ENCODE measurements around the gene LEMD1. TPM values are rescaled to one million over a fixed set of nuclear protein-coding genes. Genes with fewer than 3 reads are reported as not detected.

LEMD1 gene
- total and polyA plus RNA-seq, 8 donors = 0.95 to 3.7 (median 1.7) TPM; not detected in 5

DNA sequence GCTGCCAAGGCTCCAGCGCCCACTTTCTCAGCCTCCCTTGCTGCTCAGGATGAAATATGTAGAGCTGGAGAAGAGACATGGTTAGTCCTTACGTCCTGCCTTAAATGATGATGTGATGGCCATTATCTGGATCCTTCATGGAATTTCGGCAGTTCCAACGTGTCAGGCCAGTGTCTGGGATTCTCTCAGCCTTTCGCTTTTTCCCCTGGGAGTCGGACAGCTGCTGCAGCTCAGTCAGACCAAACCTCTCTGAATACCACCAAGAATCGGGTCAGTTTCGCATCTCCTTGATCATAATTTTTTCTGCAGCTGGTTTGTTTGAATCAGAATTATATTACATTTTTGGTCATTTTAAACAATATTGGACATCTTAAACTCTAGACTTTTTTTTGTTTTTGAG, 42.8 kb downstream of the LEMD1 start:
- WGBS, 5 donors = 76 to 86% (median 84%) methylated on average over 8 of the region's 8 CpGs
- Histone ChIP-seq H3K27me3 (peaks cover 0 to 49% (median 0%) of the 10 kb centered on the region in 3 donors), H3K36me3 (no peaks in the 10 kb centered on the region), H3K27ac (no peak overlapping the region), H3K4me3 (no peak overlapping the region), H3K4me1 (peaks cover 9 to 20% (median 15%) of the 10 kb centered on the region in 4 donors), H3K9me3 (no peaks in the 10 kb centered on the region)
- intact Hi-C loops (cut with DNase I; ENCODE audit: low total_unique reads) = no loop called here
- DNase-seq = no peak
- TF ChIP-seq, protein P1, sequence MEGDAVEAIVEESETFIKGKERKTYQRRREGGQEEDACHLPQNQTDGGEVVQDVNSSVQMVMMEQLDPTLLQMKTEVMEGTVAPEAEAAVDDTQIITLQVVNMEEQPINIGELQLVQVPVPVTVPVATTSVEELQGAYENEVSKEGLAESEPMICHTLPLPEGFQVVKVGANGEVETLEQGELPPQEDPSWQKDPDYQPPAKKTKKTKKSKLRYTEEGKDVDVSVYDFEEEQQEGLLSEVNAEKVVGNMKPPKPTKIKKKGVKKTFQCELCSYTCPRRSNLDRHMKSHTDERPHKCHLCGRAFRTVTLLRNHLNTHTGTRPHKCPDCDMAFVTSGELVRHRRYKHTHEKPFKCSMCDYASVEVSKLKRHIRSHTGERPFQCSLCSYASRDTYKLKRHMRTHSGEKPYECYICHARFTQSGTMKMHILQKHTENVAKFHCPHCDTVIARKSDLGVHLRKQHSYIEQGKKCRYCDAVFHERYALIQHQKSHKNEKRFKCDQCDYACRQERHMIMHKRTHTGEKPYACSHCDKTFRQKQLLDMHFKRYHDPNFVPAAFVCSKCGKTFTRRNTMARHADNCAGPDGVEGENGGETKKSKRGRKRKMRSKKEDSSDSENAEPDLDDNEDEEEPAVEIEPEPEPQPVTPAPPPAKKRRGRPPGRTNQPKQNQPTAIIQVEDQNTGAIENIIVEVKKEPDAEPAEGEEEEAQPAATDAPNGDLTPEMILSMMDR (IDR thresholded peaks at IDR 0.05) = no peak
- TF ChIP-seq POLR2A (IDR thresholded peaks at IDR 0.05) (no peak), POLR2AphosphoS5 (IDR thresholded peaks at IDR 0.05) (no peak), EP300 (IDR thresholded peaks at IDR 0.05) (no peak)

DNA sequence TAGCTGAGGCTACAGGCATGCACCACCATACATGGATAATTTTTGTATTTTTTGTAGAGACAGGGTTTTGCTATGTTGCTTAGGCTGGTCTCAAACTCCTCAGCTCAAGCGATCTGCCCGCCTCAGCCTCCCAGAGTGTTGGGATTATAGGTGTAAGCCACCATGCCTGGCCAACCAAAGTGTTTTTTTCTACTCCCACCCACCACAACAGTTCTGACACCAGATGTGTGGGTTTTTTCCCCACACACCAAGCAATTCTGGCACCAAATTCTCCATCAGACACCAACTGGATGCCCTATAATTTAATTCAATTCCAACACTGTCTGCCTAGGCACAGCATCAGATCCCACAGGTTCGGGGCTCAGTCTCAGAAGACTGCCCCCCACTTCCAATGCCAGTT, 44.5 kb downstream of the LEMD1 start:
- no peaks in the 10 kb centered on the region for H3K36me3 ChIP-seq
- TF ChIP-seq, protein P1 (IDR thresholded peaks at IDR 0.05) = no peak
- TF ChIP-seq POLR2A (IDR thresholded peaks at IDR 0.05) (no peak), POLR2AphosphoS5 (IDR thresholded peaks at IDR 0.05) (no peak), EP300 (IDR thresholded peaks at IDR 0.05) (no peak)
- no peak overlapping the region for H3K4me3 ChIP-seq
- no peaks in the 10 kb centered on the region for H3K9me3 ChIP-seq
- H3K27ac ChIP-seq = no peak overlapping the region
- H3K4me1 ChIP-seq = peaks cover 19 to 33% (median 28%) of the 10 kb centered on the region in 4 donors
- H3K27me3 ChIP-seq = peaks cover 0 to 60% (median 0%) of the 10 kb centered on the region in 3 donors
- intact Hi-C loops (cut with DNase I; ENCODE audit: low total_unique reads) = no loop called here
- WGBS, 5 donors = 90 to 94% (median 92%) methylated on average over 3 of the region's 3 CpGs
- DNase-seq = no peak

DNA sequence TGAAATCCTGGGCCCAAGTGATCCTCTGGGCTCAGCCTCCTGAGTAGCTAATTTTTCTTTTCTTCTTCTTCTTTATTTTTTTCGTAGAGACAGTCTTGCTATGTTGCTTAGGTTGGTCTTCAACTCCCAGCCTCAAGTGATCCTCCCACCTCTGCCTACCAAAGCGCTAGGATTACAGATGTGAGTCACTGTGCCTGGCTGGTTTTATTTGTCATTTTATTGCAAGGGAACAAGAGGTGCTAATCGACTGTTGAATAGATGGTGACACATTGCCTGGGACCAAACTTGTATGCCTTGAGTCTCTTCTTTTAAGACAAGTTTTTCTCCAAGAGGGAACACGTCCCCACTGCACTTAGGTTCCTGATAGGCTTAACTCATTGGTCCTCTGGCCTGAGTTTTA, 45.1 kb downstream of the LEMD1 start:
- Histone ChIP-seq H3K27ac (no peak overlapping the region), H3K4me1 (peaks cover 19 to 39% (median 33%) of the 10 kb centered on the region in 4 donors)
- 65 to 83% (median 74%) methylated on average over 4 of the region's 4 CpGs for WGBS, 5 donors

DNA sequence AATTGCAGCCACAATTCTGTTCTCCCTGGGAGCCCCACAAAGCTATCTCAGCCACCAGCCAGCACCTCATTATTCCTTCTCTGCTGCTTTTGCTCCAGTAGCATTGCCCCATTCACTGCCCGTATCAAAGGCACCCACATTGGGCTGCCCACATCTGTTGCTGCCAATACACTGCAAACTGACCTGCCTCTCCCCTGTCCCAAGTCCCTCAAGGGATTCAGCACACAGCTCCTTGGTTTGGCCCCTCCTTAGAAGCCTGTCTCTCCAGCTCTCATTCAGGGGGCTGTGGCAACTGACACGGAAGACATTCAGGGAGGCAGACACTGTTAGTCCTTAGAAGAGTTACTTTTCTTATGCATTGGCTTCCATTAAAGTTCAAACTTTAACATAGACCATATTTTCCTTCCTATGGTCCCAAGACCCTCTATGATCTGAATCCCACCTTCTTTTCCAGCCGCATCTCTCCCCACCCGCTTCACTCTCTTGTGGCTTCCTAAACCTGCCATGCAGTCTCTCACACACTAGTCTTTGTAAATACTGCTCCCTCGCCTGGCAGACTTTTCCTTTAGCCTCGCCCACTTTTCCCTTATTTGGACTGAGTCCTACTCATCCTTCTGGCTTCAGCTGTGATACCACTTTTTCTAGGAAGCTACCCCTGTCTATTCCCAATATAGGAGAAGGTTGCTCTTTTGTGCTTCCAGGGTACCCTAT, 45.9 kb downstream of the LEMD1 start:
- Histone ChIP-seq H3K27me3 (peaks cover 0 to 60% (median 0%) of the 10 kb centered on the region in 3 donors), H3K4me1 (peaks cover 19 to 46% (median 40%) of the 10 kb centered on the region in 4 donors), H3K9me3 (no peaks in the 10 kb centered on the region), H3K27ac (no peak overlapping the region), H3K4me3 (no peak overlapping the region), H3K36me3 (no peaks in the 10 kb centered on the region)
- DNase-seq = peak in 1 of 2 donors; percentile 70
- 23 to 35% (median 32%) methylated on average over 6 of the region's 6 CpGs for WGBS, 5 donors
- TF ChIP-seq EP300 (IDR thresholded peaks at IDR 0.05) (no peak), POLR2A (IDR thresholded peaks at IDR 0.05) (no peak)
- TF ChIP-seq, protein P1 (IDR thresholded peaks at IDR 0.05) = peak in 1 of 7 experiments; percentile 7
- intact Hi-C loops (cut with DNase I; ENCODE audit: low total_unique reads) = no loop called here

More for the DNA sequence above, 45.1 kb downstream of the LEMD1 start:
- Histone ChIP-seq H3K27me3 (peaks cover 0 to 60% (median 0%) of the 10 kb centered on the region in 3 donors), H3K36me3 (no peaks in the 10 kb centered on the region), H3K4me3 (no peak overlapping the region), H3K9me3 (no peaks in the 10 kb centered on the region)
- intact Hi-C loops (cut with DNase I; ENCODE audit: low total_unique reads) = no loop called here
- DNase-seq = no peak
- TF ChIP-seq EP300 (IDR thresholded peaks at IDR 0.05) = no peak
- no peak for TF ChIP-seq POLR2A (IDR thresholded peaks at IDR 0.05)
- TF ChIP-seq, protein P1 (IDR thresholded peaks at IDR 0.05) = no peak
- TF ChIP-seq POLR2AphosphoS5 (IDR thresholded peaks at IDR 0.05) = no peak

Data from stomach (tissue), 9 donors.